HL-60 (cell line): ENCODE data around the gene PARP3.

Experiments
- DNase-seq, 2 experiments: peaks; one replicate each; pipeline ENCODE4 v3.0.0-alpha.2; 2010 to 2020; ENCODE audit warnings: low read depth in 1 of 2, low spot score in 1 of 2
- H3K27ac ChIP-seq: fragments of 250-450 bp; sonication (Bioruptor Pico); replicated peaks from 2 replicates; pipeline ENCODE4 v1.5.1; 2020; ENCODE audit warnings: mild to moderate bottlenecking, moderate library complexity
- H3K27me3 ChIP-seq: fragments of 250-450 bp; sonication (Bioruptor Pico); 2 replicates; pipeline ENCODE4 v1.5.1; 2021; ENCODE audit warnings: mild to moderate bottlenecking, moderate library complexity; ENCODE audit not compliant: insufficient read depth, poor library complexity, severe bottlenecking
- H3K4me3 ChIP-seq: replicated peaks from 2 replicates; pipeline ENCODE4 v1.5.1; 2011; ENCODE audit warnings: mild to moderate bottlenecking, control low read depth, low read length; ENCODE audit not compliant: insufficient read depth
- CTCF ChIP-seq: IDR thresholded peaks from one replicate; pipeline ENCODE4 v1.5.1; 2011; ENCODE audit warnings: low read length, control low read depth, inconsistent platforms; ENCODE audit not compliant: insufficient read depth
- GABPA ChIP-seq: IDR thresholded peaks from 2 replicates; pipeline ENCODE4 v1.6.1; 2012; ENCODE audit warnings: low read depth
- POLR2AphosphoS5 ChIP-seq: IDR thresholded peaks from 2 replicates; pipeline ENCODE4 v1.6.1; 2012; ENCODE audit warnings: low read depth
- REST ChIP-seq: IDR thresholded peaks from 2 replicates; pipeline ENCODE4 v1.6.1; 2012; ENCODE audit warnings: low read depth; ENCODE audit not compliant: insufficient replicate concordance
- SPI1 ChIP-seq: IDR thresholded peaks from 2 replicates; pipeline ENCODE4 v1.6.1; 2012; ENCODE audit warnings: low read depth, mild to moderate bottlenecking, borderline replicate concordance

The PARP3 gene

GRCh38 chr3:51904034-51904823 is 37.9 kb upstream of the PARP3 start:
- no peak for DNase-seq
- no peak overlapping the region for H3K4me3 ChIP-seq
- H3K27ac ChIP-seq: no peak overlapping the region
- H3K27me3 ChIP-seq: peaks cover 4% of the 10 kb centered on the region
- TF ChIP-seq SPI1 (no peak), CTCF (no peak), REST (no peak), POLR2AphosphoS5 (no peak), GABPA (no peak)

DNA sequence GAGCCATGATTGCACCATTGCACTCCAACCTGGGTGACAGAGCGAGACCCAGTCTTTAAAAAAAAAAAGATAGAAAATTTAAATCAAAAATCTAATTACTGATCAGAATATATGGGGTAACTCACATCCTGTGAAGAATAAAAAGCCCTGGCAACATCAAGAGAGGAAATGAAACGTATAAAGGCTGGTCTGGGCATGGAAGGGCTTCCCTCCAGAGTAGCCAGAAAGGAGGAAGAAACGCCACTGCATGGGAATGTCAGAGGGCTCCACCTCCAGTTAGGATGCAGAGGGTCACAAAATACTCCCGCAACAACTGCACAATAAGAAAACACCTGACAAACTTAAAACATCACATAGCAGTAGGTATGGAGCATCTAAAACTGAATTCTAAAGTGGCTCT is 34.1 kb upstream of the PARP3 start:
- DNase-seq: no peak
- TF ChIP-seq GABPA: no peak
- no peak for TF ChIP-seq CTCF
- TF ChIP-seq SPI1: no peak
- no peak for TF ChIP-seq REST
- TF ChIP-seq POLR2AphosphoS5: no peak
- Histone ChIP-seq H3K27me3 (no peaks in the 10 kb centered on the region), H3K27ac (no peak overlapping the region), H3K4me3 (no peak overlapping the region)

- TF ChIP-seq CTCF: no peak
- TF ChIP-seq REST: no peak
- no peak for TF ChIP-seq POLR2AphosphoS5
- no peak for TF ChIP-seq GABPA
- TF ChIP-seq SPI1: no peak
- H3K27me3 ChIP-seq: no peaks in the 10 kb centered on the region
- no peak for DNase-seq
- H3K27ac ChIP-seq: no peak overlapping the region
- no peak overlapping the region for H3K4me3 ChIP-seq
These were observed 25.7 kb upstream of the PARP3 start for GRCh38 chr3:51916418-51916817.
